Fibroblast of mammary gland (primary cell): ENCODE measurements around the gene SLC38A2.
A peak's percentile ranks its signal among the peaks of the same experiment; 100 is the strongest.

Experiments
- DNase-seq: peaks from one replicate; pipeline ENCODE4 v3.0.0-alpha.2; 2010; ENCODE audit warnings: low read depth
- H3K4me3 ChIP-seq: 2 replicates; pipeline ENCODE4 v1.5.1; 2011; ENCODE audit warnings: low read depth, mild to moderate bottlenecking, low read length, moderate library complexity; ENCODE audit not compliant: control insufficient read depth
- CTCF ChIP-seq: conservative IDR thresholded peaks from 2 replicates; pipeline ENCODE4 v1.5.1; 2011; ENCODE audit warnings: low read depth, low read length, inconsistent platforms; ENCODE audit not compliant: control insufficient read depth, insufficient read depth

The SLC38A2 gene

GRCh38 chr12:46378530-46378929 is 6.0 kb upstream of the SLC38A2 start:
- no peak for DNase-seq
- no peak overlapping the region for H3K4me3 ChIP-seq
- TF ChIP-seq CTCF = no peak

- H3K4me3 ChIP-seq = no peak overlapping the region
- peak; percentile 73 for DNase-seq
- no peak for TF ChIP-seq CTCF
Measured at GRCh38 chr12:46377678-46378077, 5.1 kb upstream of the SLC38A2 start.

- no peak overlapping the region for H3K4me3 ChIP-seq
- no peak for DNase-seq
- no peak for TF ChIP-seq CTCF
Measured at GRCh38 chr12:46376579-46376978, 4.0 kb upstream of the SLC38A2 start.

- no peak overlapping the region for H3K4me3 ChIP-seq
- TF ChIP-seq CTCF = no peak
- DNase-seq = no peak
Measured at GRCh38 chr12:46374711-46375110, 2.1 kb upstream of the SLC38A2 start.

GRCh38 chr12:46374310-46374709 is 1.7 kb upstream of the SLC38A2 start:
- H3K4me3 ChIP-seq = no peak overlapping the region
- no peak for DNase-seq
- TF ChIP-seq CTCF = no peak

GRCh38 chr12:46373301-46374296 is 1.0 kb upstream of the SLC38A2 start:
- no peak for DNase-seq
- peak overlapping the region; percentile 64 for H3K4me3 ChIP-seq
- no peak for TF ChIP-seq CTCF
